ENCODE measurements around the gene CLASP1.

- TF ChIP-seq CTCF (IDR thresholded peaks at IDR 0.05; ENCODE audit: low read depth, low read length, missing input control) (peak; percentile 38), MAX (IDR thresholded peaks at IDR 0.05) (peak; percentile 9), GABPA (IDR thresholded peaks at IDR 0.05 in 1 of 2, conservative IDR thresholded peaks at IDR 0.05 in 1 of 2) (no peak), SP1 (IDR thresholded peaks at IDR 0.05) (no peak), REST (IDR thresholded peaks at IDR 0.05) (no peak), RAD21 (IDR thresholded peaks at IDR 0.05) (peak; percentile 75 to 82), ZBTB33 (IDR thresholded peaks at IDR 0.05) (no peak), YY1 (IDR thresholded peaks at IDR 0.05) (peak; percentile 46), TAF1 (conservative IDR thresholded peaks at IDR 0.05) (no peak), JUND (IDR thresholded peaks at IDR 0.05) (no peak), FOXA1 (IDR thresholded peaks at IDR 0.05) (no peak), ATF3 (IDR thresholded peaks at IDR 0.05) (no peak), HNF4G (IDR thresholded peaks at IDR 0.05) (no peak)
These were observed 52.8 kb downstream of the CLASP1 start for GRCh38 chr2:121596221-121597080.
